H7 (cell line): Measurements from ENCODE around the gene CEPT1. TPM values are rescaled to one million over a fixed set of nuclear protein-coding genes. Genes with fewer than 3 reads are reported as not detected.

Source experiments
- DNase-seq: peaks from one replicate; pipeline ENCODE4 v3.0.0; 2012
- H3K27me3 ChIP-seq: 2 replicates; pipeline ENCODE4 v1.6.0; 2011; ENCODE audit warnings: mild to moderate bottlenecking, low read length; ENCODE audit not compliant: control insufficient read depth, insufficient read depth
- H3K36me3 ChIP-seq: replicated peaks from 2 replicates; pipeline ENCODE4 v1.5.1; 2011; ENCODE audit warnings: low read length; ENCODE audit not compliant: control insufficient read depth, insufficient read depth
- H3K4me3 ChIP-seq: 2 replicates; pipeline ENCODE4 v1.5.1; 2011; ENCODE audit warnings: low read depth, mild to moderate bottlenecking, control low read depth, low read length, moderate library complexity; ENCODE audit not compliant: insufficient read depth
- total RNA-seq: library from RNA; depleted of rRNA; stranded (reverse); fragments of >200 nt; shearing (Covaris generic); gene quantifications from 2 replicates; pipeline ENCODE4 v1.2.3, GENCODE V29; 2014

Gene CEPT1
- total RNA-seq, 1 experiment from 2014 or later = 20.1 TPM

DNA sequence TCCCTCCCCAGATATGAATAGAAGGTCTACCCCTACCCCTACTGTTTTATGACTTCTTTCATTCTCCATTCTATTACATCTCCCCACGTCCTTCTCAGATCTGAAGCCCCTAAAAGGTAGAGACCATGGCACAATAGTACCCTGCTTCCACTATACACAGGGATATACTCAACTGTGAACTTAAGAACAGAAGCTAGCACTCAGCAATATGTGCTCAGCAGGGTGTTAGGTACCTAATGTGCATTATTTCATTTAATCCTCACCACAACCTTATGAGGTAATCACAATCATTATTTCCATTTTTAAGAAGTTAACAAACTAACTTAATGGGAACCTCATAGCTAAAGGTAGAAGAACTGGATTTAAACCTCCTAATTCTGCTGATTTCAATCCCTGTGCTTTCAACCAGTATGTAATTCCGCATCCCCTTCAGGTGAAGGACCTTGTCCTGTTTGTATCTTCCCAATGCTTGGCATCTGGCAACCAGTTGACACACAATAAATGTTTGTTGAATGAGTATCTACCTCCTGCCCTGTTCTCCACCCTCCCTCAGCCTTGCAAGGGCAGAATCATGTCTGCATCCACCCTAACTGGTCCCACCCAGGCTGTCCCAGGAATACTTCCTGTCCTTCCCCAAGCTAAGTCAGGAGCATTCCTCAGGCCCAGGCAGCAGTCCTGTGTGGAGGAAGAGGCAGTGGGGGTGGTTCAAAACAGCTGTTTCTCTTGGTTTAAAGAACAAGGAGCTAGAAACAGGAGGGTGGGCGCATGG is 53.9 kb downstream of the CEPT1 start:
- Histone ChIP-seq H3K36me3 (no peaks in the 10 kb centered on the region), H3K4me3 (no peak overlapping the region), H3K27me3 (no peaks in the 10 kb centered on the region; the same call in 1 of the 2 replicates)
- DNase-seq = peak; percentile 7

DNA sequence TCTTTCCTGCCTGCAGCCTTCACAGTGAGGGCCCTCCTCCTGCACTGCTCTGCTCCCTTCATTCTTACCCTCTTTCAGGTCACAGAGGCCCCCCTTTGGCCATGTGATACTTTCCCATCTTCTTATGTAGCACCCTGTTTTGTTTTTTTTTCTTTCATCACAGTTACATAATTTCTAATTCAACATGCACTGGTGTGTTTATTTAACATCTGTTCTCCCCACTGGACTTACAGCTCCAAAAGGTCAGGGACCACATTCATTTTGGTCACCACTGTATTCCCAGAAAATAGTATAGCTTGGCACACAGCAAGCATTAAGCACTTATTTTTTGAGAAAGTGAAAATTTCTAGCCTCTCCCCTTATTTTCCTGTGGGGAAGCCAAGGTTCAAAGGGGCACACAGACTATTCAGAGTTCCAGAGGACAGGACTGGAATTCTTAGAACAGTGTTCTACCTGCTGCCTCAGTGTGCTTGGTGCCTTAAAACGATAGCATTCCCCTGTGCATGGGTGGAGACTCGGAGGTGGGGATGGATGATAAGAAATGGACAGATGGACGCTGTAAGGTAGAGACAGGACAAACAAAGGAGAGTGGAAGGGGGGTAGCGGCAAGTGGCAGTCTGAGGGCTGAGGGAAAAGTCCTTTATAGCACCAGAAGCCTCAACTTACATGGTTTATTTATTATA is 55.1 kb downstream of the CEPT1 start:
- DNase-seq = no peak
- H3K27me3 ChIP-seq = no peaks in the 10 kb centered on the region; the same call in 1 of the 2 replicates
- no peaks in the 10 kb centered on the region for H3K36me3 ChIP-seq
- H3K4me3 ChIP-seq = no peak overlapping the region

DNA sequence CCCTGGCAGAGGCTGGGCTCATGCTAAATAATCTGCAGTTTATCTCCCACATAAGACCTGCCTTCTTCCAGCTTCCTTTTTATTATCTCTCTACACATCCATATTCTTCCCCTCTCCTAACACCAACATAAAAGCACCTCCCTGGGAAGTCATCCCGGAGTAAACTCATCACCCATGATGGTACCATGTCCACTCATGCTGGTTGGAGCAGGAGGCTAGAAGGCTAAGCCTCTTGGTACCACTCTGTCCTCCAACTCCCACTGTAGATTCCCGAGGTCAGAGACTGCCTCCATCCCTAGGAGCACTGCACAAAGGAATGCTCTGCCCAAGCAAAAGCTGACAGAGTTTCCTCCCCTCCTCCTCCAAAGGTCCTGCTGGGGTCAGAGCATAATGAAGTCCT is 56.2 kb downstream of the CEPT1 start:
- DNase-seq = no peak
- H3K36me3 ChIP-seq = no peaks in the 10 kb centered on the region
- H3K4me3 ChIP-seq = no peak overlapping the region
- no peaks in the 10 kb centered on the region; the same call in 1 of the 2 replicates for H3K27me3 ChIP-seq

DNA sequence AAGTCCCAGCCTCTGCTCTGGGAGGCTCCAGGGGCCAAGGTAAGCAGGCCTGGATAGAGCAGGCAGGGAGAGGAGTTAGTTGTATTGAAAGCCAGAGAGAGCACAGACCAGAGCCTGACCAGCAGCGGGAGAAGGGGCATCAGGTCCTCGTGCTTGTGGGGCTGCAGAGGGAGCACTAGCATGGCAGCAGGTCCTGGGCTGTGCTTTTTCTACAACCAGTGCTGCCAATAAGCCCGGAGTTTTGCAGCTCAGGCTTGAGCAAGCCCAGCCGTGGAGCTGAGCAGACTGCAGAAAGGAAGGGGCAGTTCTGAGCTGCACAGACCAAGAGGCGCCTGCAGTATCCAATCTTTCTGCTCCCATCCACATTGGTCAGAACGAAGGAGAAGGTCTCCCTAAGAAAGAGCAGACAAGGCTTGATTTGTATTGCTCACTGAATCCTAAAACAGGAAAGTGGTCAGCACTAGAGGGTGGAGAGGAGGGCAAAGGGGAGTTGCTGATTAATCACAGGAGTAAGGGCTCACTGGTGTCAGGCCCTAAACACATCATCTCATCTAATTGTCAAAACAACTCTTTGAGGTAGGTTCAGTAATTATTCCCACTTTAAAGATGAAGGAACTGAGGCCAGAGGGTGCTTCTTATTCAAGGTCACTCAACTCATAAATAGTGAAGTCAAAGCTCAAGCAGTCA is 57.7 kb downstream of the CEPT1 start:
- H3K36me3 ChIP-seq = no peaks in the 10 kb centered on the region
- DNase-seq = peak; percentile 79
- no peaks in the 10 kb centered on the region; the same call in 1 of the 2 replicates for H3K27me3 ChIP-seq
- H3K4me3 ChIP-seq = no peak overlapping the region

DNA sequence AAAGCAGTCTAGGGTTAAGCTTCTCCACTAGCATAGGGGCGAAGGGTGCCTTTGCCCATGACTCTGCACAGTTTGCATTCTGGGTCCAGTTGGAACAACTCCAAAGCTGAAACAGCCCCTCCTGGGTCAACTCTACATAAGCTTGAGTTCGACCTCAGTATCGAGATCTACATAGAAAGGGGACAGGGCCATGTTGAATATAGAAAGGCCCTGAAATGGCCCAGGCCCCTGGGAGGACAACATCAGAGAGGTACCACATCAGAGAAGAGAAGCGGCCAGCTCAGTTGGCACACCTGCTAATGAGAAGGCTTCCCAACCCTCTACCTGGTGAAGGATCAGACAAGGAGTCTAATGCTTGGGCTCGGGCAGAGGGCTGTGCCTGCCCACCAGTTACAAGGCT is 58.8 kb downstream of the CEPT1 start:
- DNase-seq = no peak
- Histone ChIP-seq H3K4me3 (no peak overlapping the region), H3K27me3 (peaks cover 3% of the 10 kb centered on the region), H3K36me3 (no peaks in the 10 kb centered on the region)

DNA sequence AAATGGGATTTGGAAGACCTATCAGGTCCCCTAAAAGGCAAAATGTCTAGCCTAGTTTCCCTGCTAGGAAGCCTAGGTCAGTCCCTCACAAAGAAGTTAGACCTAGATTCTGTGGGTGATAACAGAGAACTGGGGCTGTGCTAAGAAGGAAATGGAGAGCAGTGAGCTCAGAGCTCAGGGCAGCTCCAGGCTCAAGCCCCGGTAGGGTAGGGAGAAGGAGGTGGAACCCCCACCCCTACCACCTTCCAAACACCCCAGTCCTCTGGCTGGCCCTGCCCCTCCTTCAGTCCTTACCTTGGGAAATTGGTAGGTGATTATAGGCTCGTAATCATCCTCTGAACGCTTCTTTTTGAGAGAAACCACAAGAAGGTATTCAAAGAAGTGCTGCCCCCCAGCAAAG is 59.3 kb downstream of the CEPT1 start:
- DNase-seq = no peak
- peaks cover 3% of the 10 kb centered on the region for H3K27me3 ChIP-seq
- H3K4me3 ChIP-seq = no peak overlapping the region
- no peaks in the 10 kb centered on the region for H3K36me3 ChIP-seq

DNA sequence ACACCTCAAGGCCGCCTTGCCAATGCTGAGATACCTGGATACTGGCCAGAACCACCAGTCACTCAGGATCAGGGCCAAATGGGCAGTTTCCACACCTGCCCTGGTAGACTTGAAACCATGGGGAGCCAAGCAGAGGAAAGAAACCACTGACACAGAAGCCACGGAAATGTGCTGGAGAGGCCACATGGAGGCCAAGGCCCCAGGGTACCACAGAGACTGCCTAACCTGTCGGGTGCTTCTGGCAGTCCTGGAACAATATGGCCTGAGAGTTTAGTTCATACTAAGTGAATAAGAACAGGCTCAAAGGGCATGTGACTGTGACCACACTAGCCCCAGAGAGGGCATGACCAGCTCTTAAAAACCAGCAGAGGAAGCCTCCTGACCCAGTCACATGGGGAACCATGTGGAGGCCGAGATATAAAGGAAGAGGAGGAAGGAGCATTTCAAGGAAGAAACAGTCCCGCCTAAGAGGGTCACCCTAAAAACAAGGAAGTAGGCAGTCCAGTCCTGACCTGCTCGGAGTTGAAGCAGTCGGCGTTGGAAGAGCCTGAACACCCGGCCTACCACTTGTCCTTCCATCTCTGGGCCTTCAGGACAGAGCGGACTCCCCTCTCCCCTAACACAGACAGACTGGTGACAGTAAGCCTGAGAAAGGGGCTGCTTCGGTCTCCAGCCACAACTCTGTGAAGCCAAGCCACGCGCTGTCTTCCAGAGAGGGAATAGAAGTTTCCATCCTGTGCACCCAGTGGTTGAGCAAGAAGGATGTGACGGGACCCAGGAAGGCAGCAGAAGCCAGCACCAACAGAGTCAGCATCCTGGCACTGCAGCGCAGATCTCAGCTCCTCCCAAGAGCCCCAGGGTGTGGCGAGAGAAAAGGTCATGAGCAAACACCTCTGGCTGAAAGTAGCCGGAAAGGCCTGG is 60.1 kb downstream of the CEPT1 start, which contains the start of gene DENND2D:
DENND2D (minus strand) TSS at position 766 of the 921 bp plus-strand sequence; CDS start at position 579, 187 bp downstream.
- H3K36me3 ChIP-seq = no peaks in the 10 kb centered on the region
- DNase-seq = no peak
- H3K4me3 ChIP-seq = no peak within 1 kb of the TSS
- peaks cover 10% of the 10 kb centered on the region for H3K27me3 ChIP-seq

DNA sequence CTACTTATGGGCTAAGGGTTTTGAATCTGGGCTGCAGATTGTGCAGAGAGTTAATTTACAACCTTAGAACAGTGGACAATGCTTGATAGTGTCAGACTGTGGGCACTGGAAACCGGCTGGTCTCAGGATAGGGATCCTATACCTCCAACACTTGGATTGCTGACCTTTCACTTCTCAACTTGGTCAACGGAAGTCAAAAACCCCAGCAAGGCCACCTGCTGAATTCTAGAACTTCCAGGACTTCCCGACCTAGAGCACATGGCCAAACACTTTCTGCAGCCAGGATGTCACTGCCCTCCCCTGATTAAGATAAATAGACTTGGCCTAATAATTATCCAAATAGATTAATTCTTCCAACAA is 60.8 kb downstream of the CEPT1 start:
- Histone ChIP-seq H3K27me3 (peaks cover 11% of the 10 kb centered on the region), H3K4me3 (no peak overlapping the region), H3K36me3 (no peaks in the 10 kb centered on the region)
- DNase-seq = no peak

DNA sequence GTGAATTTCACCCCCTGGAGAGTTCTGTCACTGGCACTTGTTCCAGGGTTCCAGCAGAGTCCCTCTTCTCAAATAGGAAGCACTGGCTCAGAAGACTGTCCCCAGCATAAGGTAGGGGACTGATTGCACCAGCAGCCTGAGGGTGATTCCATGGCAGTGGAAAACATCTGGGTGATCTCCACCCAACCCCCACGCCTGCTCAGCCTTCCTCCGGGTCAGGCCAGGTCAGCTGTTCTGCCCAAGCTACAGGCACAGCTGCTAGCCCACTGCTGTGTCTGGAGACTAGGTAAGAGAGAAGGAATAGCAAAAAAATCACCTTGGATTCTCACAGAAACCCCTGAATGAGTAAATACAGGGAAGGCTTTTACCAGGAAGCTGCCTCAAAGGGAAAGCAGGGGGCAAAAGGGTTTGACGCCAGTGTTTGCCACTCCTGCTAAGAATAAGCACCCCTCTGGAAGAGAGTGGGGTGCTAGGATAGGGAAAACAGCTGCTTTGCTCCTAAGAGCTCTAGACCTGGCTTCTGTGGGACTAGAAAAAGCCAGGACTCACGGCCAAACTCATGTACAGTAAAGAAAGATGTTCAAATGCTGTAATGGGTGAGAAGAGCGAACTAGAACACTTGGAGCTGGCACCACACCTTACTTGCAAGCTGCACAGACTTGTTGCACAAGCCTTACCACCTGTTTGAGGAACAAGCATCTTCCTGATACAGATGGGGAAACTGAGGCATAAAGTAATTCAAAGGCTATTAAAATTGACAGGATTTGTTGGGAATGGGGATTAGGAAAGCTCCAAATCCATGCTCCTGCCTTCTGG is 61.5 kb downstream of the CEPT1 start:
- Histone ChIP-seq H3K4me3 (no peak overlapping the region), H3K36me3 (no peaks in the 10 kb centered on the region), H3K27me3 (peaks cover 11% of the 10 kb centered on the region; the same call in 1 of the 2 replicates)
- no peak for DNase-seq

DNA sequence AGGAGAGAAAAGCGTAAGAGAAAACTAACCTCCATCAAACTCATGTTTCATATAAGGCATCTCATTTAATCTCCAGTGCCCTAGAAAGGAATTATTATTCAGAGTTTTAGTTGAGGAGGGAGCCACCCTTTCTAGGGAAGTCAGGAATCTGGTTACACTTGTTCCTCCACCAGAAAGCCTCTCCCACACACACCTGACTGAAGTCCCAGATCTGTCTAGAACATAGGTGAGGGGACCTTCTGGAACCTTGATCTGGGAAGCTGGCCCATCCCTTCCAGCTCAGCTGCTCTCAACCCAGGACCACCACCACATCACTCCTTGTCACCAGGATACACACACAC is 62.3 kb downstream of the CEPT1 start:
- Histone ChIP-seq H3K36me3 (no peaks in the 10 kb centered on the region), H3K4me3 (no peak overlapping the region), H3K27me3 (peaks cover 11% of the 10 kb centered on the region; the same call in 1 of the 2 replicates)
- DNase-seq = no peak

DNA sequence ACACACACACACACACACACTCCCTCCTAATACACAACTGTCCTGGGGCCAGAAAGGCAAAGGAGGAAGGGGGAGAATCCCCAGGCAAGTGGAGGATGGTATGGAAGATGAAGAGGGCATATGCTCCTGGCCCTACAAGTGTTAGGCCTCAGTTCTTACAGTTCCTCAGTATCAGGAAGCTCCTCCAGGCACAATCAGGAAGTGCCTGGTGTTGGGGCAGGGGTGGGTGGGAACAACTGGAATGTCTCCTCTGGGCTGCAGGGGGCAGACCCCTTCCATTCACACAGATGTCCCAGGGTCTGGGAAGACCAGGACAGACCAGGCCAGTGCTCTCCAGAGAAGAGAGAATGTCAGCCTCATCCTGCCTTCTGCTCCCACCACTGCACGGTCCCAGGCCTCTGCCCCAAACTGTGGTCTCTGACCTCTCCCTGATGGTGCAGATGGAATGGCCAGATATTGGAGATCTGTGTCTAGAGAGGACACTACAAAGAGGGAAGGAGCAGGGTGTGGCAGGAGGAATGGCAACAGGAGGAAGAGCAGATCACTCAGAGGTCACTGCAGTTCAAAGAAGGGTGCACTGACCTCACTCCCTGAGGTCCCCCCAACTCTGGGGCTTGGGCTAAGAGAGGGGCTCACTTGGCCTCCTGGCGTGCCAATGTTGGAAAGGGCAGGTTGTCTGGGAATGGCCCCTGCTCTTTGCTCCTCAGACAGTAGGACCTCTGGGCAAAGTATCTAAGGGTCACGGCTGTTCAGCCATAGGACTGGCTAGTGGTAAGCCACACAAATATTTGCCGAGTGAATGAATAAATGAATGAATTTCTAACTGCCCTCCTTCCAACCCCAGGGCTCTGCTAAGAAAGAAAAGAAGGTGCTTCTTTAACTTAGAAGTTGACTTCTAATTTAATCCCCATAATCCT is 62.9 kb downstream of the CEPT1 start:
- no peaks in the 10 kb centered on the region for H3K36me3 ChIP-seq
- DNase-seq = peak; percentile 58
- H3K27me3 ChIP-seq = peaks cover 11% of the 10 kb centered on the region; the same call in 1 of the 2 replicates
- H3K4me3 ChIP-seq = no peak overlapping the region

DNA sequence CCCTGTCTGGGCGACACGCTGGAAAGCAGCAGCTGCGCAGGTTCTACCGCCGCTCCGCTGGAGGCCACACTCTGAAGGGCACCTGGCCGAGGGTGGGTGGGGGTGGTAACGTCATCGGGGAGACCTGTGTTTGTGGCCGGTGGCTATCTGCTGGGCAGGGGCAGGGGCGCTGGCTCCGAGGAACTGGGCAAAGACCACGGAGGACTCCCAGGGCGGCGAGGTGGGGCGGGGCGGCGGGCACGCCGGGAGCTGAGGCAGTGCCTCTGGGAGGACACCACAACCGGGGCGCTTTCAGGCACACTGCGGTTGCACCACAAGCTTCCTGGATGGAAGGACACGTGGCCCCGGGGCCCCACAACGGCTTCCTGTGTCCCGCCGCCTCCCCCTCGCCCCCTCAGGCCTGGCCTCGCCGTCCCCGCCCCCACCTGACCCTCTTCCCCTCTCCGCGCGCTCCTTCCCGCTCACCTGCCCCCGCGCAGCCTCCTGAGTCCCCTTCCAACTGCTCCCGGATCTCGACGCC is 63.7 kb downstream of the CEPT1 start:
- no peaks in the 10 kb centered on the region for H3K36me3 ChIP-seq
- no peak overlapping the region; the same call in 1 of the 2 replicates for H3K4me3 ChIP-seq
- peak; percentile 60 for DNase-seq
- H3K27me3 ChIP-seq = peaks cover 11% of the 10 kb centered on the region; the same call in 1 of the 2 replicates
